H7 (cell line): ENCODE measurements around the gene PFAS. TPM values are rescaled to one million over a fixed set of nuclear protein-coding genes. Genes with fewer than 3 reads are reported as not detected.
"Not testable (repeated sequence)": the region's sequence is repeated elsewhere in the genome, so short reads cannot be mapped to it uniquely, and the experiment has no call there.

Experiments used
- DNase-seq: peaks from one replicate; pipeline ENCODE4 v3.0.0; 2012
- H3K27me3 ChIP-seq: 2 replicates; pipeline ENCODE4 v1.6.0; 2011; ENCODE audit warnings: mild to moderate bottlenecking, low read length; ENCODE audit not compliant: control insufficient read depth, insufficient read depth
- H3K36me3 ChIP-seq: replicated peaks from 2 replicates; pipeline ENCODE4 v1.5.1; 2011; ENCODE audit warnings: low read length; ENCODE audit not compliant: control insufficient read depth, insufficient read depth
- H3K4me3 ChIP-seq: 2 replicates; pipeline ENCODE4 v1.5.1; 2011; ENCODE audit warnings: low read depth, mild to moderate bottlenecking, control low read depth, low read length, moderate library complexity; ENCODE audit not compliant: insufficient read depth
- total RNA-seq: library from RNA; depleted of rRNA; stranded (reverse); fragments of >200 nt; shearing (Covaris generic); gene quantifications from 2 replicates; pipeline ENCODE4 v1.2.3, GENCODE V29; 2014; rRNA removed

Gene PFAS
- 101 and 122 TPM in 2 replicates for total RNA-seq

- H3K4me3 ChIP-seq = peak within 1 kb of the TSS; percentile 81
- no peaks in the 10 kb centered on the region for H3K27me3 ChIP-seq
- peaks cover 3% of the 10 kb centered on the region for H3K36me3 ChIP-seq
- DNase-seq = peak; percentile 95
Measured at GRCh38 chr17:8248751-8249607, at the start of gene PFAS. Gene PFAS (plus strand): TSS chr17:8249289. CDS start chr17:8253938, 4,649 bp downstream.

GRCh38 chr17:8204761-8205555 lies 44.1 kb upstream of the PFAS start:
- Histone ChIP-seq H3K4me3 (no peak overlapping the region), H3K27me3 (no peaks in the 10 kb centered on the region), H3K36me3 (peaks cover 34% of the 10 kb centered on the region)
- peak; percentile 6 for DNase-seq

- DNase-seq = no peak
- Histone ChIP-seq H3K36me3 (peaks cover 34% of the 10 kb centered on the region), H3K27me3 (no peaks in the 10 kb centered on the region), H3K4me3 (no peak overlapping the region)
Measured at GRCh38 chr17:8206536-8206935, 42.6 kb upstream of the PFAS start.

GRCh38 chr17:8209907-8210760 lies 39.0 kb upstream of the PFAS start, which contains the start of gene AURKB:
Gene AURKB (minus strand): TSS chr17:8210575. CDS start chr17:8210224, 351 bp downstream.
- peak within 1 kb of the TSS; percentile 95 for H3K4me3 ChIP-seq
- H3K27me3 ChIP-seq = no peaks in the 10 kb centered on the region
- peaks cover 22% of the 10 kb centered on the region for H3K36me3 ChIP-seq
- peak; percentile 97 for DNase-seq

- Histone ChIP-seq H3K4me3 (peak overlapping the region; percentile 95), H3K27me3 (no peaks in the 10 kb centered on the region), H3K36me3 (peaks cover 14% of the 10 kb centered on the region)
- DNase-seq = no peak
Measured at GRCh38 chr17:8210761-8211458, 38.2 kb upstream of the PFAS start.

- no peak overlapping the region for H3K4me3 ChIP-seq
- H3K36me3 ChIP-seq = peaks cover 3% of the 10 kb centered on the region
- no peak for DNase-seq
- H3K27me3 ChIP-seq = no peaks in the 10 kb centered on the region
Measured at GRCh38 chr17:8212312-8213180, 36.5 kb upstream of the PFAS start.

- DNase-seq, H3K27me3 ChIP-seq, H3K36me3 ChIP-seq, H3K4me3 ChIP-seq: not testable (repeated sequence)
Measured at GRCh38 chr17:8214000-8214399, 35.1 kb upstream of the PFAS start.

- Histone ChIP-seq H3K27me3 (no peaks in the 10 kb centered on the region), H3K36me3 (no peaks in the 10 kb centered on the region), H3K4me3 (peak overlapping the region; percentile 92)
- peak; percentile 81 for DNase-seq
Measured at GRCh38 chr17:8220783-8221662, 28.1 kb upstream of the PFAS start.

GRCh38 chr17:8221663-8222379 lies 27.3 kb upstream of the PFAS start:
- DNase-seq = peak; percentile 77
- Histone ChIP-seq H3K27me3 (no peaks in the 10 kb centered on the region), H3K4me3 (peak overlapping the region; percentile 92), H3K36me3 (no peaks in the 10 kb centered on the region)

GRCh38 chr17:8222380-8222629 lies 26.8 kb upstream of the PFAS start:
- no peak for DNase-seq
- H3K36me3 ChIP-seq = no peaks in the 10 kb centered on the region
- H3K27me3 ChIP-seq = no peaks in the 10 kb centered on the region
- peak overlapping the region; percentile 92 for H3K4me3 ChIP-seq

- H3K27me3 ChIP-seq = no peaks in the 10 kb centered on the region
- peak; percentile 83 for DNase-seq
- H3K4me3 ChIP-seq = peak overlapping the region; percentile 92
- H3K36me3 ChIP-seq = peaks cover 3% of the 10 kb centered on the region; the same call in 1 of the 2 replicates
Measured at GRCh38 chr17:8222630-8223355, 26.3 kb upstream of the PFAS start.
